Esophagus squamous epithelium (tissue), 4 donors: Measurements from ENCODE around the gene AFF3.

Experiments used
- POLR2A ChIP-seq, 4 donors: fragments of 450-650 bp; IDR thresholded peaks; one replicate each; pipeline ENCODE4 v1.6.1; 2017; ENCODE audit warnings: antibody characterized with exemption in 4 of 4, mild to moderate bottlenecking in 4 of 4, moderate library complexity in 3 of 4
- TF ChIP-seq, protein P1 (sequence below), 6 experiments: fragments of 450-650 bp in 4 of 6; fragments of 200-600 bp in 2 of 6; sonication (generic) in 2 of 6; IDR thresholded peaks; one replicate each; pipeline ENCODE4 v1.5.1; 2016 to 2019; ENCODE audit warnings: antibody characterized with exemption in 6 of 6, mild to moderate bottlenecking in 4 of 6, moderate library complexity in 4 of 6

DNA sequence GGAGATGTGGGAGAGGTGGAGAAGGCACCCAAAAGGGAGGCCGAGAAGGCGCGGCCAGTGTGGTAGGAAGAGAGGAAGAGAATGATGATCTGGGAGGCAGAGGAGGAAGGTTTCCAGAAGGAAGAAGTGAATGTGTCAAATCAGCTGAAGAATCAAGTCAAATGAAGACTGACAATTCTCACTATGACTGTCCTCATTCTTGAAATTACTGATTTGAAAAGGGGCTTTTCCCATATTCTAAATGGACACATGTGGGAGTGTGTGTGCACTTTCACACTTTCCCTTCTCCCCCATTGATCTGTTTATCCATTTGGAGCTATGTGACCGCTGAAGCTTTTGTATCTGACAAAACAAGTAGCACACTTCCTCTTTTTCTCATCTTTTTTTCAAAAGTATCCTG, 6.1 kb downstream of the AFF3 start:
- TF ChIP-seq POLR2A (IDR thresholded peaks at IDR 0.05) = no peak
- TF ChIP-seq, protein P1, sequence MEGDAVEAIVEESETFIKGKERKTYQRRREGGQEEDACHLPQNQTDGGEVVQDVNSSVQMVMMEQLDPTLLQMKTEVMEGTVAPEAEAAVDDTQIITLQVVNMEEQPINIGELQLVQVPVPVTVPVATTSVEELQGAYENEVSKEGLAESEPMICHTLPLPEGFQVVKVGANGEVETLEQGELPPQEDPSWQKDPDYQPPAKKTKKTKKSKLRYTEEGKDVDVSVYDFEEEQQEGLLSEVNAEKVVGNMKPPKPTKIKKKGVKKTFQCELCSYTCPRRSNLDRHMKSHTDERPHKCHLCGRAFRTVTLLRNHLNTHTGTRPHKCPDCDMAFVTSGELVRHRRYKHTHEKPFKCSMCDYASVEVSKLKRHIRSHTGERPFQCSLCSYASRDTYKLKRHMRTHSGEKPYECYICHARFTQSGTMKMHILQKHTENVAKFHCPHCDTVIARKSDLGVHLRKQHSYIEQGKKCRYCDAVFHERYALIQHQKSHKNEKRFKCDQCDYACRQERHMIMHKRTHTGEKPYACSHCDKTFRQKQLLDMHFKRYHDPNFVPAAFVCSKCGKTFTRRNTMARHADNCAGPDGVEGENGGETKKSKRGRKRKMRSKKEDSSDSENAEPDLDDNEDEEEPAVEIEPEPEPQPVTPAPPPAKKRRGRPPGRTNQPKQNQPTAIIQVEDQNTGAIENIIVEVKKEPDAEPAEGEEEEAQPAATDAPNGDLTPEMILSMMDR (IDR thresholded peaks at IDR 0.05) = no peak
